Suppressor macrophage treated with lipopolysaccharide for 4 hours (primary cell): ENCODE measurements around the gene UQCR11.

Experiments
- DNase-seq: peaks from one replicate; pipeline ENCODE4 v3.0.0-alpha.2; 2020

Gene UQCR11

GRCh38 chr19:1634242-1634937 lies 29.1 kb upstream of the UQCR11 start:
- no peak for DNase-seq

GRCh38 chr19:1633269-1633826 lies 28.1 kb upstream of the UQCR11 start:
- no peak for DNase-seq

DNA sequence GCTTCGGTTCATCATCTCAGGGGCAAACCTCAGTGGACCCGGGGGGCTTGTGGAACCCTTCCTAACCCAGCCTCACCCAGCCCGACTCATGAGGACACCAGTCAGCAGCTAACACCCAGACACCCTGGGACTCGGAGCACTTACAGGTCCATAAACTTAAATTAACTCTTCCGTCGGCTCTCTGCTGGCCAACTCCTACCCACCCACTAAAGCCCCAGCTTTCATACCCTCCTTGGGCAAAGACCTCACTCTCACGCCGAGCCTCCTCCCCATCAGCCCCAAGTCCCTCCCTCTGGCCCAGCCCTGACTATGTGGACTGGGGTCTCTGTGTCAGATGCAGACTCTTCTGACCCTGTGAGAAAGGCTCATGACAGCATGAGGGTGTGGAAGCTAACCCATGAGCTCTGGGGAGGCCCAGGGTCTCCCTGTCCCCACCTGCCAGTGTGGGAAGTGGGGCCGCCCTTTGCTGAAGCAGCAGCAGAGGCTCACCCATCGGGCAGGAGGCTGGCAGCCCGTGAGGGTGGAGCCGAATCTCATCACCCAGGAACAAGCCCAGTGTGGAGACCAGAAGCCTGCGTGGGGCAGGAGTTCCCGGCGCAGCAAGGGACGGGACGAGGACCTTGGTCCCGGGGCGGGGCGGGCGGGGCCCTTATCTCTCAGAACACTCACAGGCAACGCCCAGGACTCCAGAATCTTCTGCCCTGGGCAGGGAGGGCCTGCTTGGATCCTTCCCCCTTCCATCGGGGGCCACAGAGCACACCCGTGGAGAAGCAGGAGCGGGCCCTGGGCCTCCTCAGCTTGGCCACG lies 27.4 kb upstream of the UQCR11 start:
- no peak for DNase-seq

DNA sequence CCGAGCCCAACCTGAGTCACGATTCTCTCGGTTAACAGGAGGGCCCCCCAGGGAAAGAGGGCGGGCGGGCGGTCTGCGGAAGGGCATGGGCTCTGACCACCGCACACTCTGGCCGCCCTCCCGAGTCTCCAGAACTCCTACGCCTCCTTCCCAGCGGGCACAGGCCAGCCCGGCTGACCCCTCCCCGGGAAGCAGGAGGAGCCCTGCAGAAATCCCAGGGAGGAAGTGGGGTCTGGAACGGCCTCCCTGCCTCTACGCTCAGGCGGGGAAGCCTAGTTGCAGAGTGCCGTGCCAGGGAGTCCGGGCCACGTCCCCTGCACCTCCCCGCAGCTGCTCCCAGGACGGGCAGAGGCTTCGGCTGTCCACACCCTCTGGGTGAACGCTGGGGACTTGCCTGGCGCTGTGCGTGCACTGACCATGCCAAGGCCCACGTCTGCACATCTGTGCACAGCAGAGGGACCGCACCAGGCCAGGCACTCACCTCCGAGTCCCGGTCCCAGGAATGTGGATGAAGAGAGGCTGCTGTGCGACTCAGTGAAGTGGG lies 26.4 kb upstream of the UQCR11 start:
- no peak for DNase-seq

DNA sequence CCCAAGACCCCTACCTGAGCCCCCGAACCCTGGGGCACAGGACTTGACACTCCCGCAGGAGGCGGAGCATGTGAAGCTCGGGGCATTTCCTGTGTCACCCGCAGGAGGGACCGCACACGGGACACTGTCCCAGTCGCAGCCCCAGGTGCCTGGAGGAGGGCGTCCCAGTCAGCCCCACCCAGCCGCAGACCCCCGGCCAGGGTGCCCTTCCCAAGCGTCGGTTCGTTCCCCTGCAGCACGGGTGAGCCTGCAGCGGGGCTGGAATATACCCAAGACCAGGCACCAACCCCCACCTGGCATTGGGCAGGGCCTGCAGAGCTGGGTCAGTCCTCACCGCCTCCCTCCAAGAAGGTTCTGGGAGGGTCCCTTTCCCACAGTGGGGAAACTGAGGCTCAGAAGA lies 25.5 kb upstream of the UQCR11 start:
- no peak for DNase-seq

DNA sequence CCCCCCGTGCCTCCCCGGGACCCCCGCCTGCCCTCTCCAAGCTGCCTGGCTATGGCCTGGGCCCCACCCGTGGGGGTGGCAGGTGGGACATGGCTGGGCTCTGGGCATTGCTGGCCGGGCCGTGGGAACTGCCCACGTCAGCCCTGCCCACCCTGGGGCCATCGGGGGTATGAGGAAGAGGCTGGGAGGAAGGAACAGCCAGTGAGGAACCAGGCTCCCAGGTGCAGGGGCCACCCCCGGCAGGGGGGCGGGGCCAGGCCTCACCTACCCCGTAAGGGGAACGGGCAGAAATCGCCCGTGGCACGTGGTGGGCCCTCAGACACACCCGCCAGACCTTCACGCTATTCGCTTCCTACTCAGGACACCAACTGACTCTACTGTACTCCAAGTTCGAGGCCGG lies 24.8 kb upstream of the UQCR11 start:
- DNase-seq = no peak

DNA sequence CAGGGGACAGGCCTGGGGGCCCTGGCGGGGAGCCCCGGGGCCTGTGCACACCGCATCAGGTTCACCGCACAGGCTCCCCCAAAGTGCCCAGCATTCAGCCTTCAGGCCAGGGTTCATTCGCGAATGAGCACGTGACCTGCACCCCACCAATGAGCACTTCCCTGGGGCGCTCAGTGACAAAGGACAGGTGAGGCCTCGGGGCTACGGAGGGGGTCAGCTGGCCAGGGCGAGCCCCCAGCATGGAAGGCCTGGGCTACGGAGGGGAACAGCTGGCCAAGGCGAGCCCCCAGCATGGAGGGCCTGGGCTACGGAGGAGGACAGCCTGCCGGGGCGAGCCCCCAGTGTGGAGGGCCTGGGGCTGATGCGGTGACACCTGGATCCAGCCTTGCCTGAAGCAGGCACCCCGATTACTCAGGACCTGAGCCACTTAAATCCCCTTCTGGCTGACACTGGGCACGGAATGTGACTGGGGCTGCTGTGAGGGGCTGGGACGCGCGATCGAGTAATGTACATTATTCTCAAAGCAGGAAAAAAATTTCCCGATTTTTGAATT lies 24.1 kb upstream of the UQCR11 start:
- no peak for DNase-seq

GRCh38 chr19:1627194-1627593 lies 21.9 kb upstream of the UQCR11 start:
- no peak for DNase-seq

DNA sequence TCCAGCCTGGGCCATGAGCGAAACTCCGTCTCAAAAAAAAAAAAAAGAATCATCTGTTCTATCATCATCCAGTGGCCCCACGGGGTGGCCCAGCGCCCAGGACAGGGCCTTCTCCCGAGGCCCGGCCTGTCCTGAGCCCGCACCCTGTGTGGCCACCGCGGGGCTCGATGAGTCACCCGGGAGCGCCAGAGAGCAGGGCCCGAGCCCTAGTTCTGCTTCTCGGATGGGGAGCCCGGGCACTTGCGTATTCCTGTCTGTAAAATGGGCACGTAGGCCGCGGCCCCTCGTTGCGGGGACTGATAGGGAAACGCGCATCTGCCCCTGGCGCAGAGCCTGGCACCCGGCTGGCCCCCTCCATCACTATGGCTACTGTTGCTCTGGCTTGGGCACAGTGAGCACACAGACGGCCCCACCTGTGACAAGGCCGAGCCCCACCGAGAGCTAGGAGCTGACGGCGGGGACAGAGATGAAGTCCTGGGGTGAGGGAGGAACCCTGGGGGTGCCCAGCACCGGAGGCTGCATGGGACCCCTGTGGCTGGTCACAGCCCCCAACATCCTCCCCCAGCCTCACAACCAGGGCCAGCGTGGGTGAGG lies 21.3 kb upstream of the UQCR11 start:
- DNase-seq = no peak

DNA sequence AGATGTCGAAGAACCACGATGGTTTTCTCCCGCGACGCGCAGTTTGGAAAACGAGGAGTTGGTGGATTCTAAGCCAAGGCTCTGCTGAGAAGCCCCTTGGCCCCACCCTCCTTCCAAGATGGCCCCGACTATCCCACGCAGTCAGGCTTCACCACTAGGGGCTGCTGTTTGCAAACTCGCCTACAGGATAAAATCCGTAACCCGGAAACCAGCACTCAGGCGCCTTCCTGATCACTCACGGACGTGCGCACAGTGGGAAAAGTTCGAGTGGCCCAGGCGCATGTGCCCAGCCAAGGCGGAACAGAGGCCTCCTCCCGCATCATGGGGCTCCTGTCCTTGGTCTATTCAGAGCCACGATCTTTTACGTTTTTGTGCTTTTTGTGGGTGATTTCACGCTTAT lies 19.2 kb upstream of the UQCR11 start:
- peak; percentile 71 for DNase-seq

DNA sequence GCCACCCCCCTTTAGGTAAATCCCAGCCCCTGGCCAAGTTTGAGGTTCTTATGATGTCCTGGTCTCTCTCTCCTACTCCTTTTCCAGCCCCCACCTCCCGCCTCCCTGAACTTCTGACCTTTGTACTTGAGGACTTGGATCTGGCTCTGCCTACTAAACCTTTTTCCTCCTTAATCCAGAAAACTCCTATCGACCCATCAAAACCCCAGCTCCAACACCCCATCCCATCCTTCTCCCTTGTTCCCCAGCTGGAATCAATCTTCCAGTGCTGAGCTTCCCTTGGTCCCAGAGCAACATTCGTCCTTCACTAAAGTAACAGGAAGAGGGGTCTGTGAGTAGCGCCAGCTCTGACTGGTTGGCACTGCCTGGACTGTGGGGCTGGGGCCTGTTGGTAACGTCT lies 17.3 kb upstream of the UQCR11 start:
- DNase-seq = no peak

GRCh38 chr19:1622007-1622406 lies 16.7 kb upstream of the UQCR11 start:
- no peak for DNase-seq

DNA sequence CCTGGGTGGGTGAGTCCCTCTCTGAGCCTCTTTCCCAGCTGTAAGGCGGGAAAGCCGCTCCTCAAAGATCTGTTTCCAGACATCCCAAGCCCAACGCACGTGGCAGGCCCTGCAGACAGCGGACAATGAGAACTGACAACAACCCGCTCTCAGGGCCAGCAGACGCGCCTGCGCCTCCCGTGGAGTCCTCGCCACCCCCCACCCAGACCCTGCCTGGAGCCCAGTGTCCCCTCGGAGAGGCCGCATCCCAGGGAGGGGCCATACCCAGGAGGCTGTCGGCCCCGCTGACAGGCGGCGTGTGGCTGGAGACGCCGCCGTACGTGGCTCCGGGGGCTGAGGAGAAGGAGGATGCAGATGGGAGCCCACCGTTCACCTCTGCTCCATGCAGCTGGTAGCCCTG lies 16.3 kb upstream of the UQCR11 start:
- no peak for DNase-seq

GRCh38 chr19:1621021-1621420 lies 15.8 kb upstream of the UQCR11 start:
- no peak for DNase-seq

DNA sequence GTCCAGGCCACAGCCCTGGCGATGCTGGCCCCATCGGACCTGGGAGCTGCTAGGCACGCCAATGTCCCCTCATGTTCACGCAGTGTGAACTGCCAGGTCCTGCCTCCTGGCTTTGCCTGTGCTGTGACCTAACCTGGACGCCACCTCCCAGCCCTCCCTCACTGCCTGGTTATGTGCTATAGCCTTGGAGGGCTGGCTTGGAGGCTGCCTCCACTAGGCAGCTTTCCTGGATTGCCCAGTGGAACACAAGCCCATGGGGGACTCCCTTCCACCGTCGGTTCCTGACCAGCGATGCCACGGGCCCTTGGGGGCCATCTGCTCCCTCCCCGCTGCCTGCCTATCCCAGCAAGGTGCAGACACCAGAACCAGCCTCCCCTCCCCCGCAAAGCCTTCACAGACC lies 15.2 kb upstream of the UQCR11 start:
- no peak for DNase-seq

DNA sequence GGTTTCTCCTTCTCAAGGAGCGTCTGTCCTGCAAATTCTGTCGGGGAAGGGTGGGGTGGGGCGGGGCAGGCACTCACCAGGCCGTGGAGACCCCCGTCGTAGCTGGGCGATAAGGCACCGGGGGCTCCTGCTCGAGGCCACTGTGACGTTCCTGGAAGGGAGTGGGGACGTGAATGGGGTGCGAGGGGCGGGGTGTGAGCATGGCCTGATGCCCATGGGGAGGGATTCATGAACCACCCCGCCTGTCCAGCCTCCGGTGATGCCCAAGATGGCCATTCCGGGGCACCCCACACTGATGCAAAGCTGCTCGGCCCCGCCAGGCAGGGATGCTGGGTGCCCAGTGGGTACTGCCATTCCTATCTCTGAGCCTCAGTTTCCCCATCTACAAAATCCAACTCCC lies 14.4 kb upstream of the UQCR11 start:
- no peak for DNase-seq

- no peak for DNase-seq
These were observed 13.8 kb upstream of the UQCR11 start for GRCh38 chr19:1619094-1619439.

DNA sequence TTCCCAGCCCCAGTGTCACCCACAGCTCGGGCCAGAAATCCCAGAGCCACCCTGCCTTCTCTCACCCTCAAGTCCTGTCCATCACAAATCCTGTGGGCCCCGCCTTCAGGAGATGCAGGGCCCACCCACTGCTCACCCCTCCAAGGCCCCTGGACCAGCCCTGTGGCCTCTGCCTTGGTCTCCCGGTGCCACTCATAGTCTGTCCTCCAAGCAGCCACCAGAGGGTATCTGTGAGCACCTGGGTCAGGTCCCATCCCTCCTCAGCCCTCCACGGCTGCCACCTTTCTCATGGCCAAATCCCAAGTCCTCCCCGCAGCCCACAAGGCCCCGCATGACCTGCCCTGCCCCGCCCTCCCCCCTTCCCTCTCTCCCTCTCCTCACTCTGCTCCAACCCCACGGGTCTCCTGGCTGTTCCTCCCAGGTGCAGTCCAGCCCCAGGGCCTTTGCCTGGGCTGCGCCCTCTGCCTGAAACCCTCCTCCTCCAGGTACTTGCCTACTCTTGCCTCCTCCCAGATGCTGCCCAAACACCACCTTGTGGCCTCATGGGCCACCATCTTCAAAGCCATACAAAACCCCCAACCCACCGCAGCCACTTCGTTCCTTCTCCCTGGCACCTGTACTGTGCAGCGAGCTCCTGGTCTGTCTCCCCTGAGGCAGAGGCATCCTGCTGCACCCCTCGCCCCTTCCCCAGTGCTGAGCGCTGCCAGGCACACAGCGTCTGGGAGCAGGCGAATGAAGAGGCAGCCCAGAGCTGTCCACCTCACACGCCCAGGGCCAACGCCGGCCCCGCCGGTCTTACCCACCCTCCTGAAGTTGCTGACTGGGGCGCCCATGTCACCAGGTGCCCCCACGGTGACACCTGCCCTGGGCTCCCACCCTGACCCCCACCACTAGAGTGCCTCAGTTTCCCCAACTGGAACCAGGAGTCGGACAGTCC lies 13.2 kb upstream of the UQCR11 start:
- DNase-seq = no peak

DNA sequence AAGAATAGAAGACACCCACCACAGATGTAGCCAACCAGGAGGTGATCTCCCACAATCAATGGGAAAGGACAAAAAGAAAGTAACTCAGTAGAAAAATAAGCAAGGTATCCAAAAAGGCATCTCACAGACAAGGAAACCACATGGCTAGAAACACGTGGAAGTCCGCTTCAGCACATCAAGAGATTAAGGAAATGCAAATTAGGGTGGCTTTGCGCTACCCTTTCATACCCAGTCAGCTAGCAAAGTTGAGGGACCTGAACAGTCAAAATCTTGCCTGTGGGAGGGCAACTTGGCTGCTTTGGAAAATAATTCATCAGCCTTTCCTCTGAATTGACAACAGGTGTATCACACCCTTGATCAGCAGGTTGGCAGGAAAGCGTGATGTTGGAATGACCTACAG lies 11.6 kb upstream of the UQCR11 start:
- no peak for DNase-seq

DNA sequence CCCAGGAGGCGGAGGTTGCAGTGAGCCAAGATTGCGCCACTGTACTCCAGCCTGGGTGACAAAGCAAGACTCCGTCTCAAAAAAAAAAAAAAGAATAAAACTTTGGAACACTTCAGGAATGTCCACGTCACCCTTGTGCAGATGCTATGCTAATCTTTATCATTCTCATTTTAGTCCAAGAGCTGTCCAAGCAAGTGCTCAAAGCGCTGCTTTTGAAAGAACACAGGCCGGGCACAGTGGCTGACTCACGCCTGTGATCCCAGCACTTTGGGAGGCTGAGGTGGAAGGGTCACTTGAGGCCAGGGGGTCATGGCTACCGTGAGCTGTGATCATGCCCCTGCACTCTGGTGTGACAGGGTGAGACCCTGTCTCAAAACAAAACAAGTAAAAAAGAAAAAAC lies 11.1 kb upstream of the UQCR11 start:
- DNase-seq = no peak

GRCh38 chr19:1615156-1615765 lies 10.0 kb upstream of the UQCR11 start:
- DNase-seq = no peak
